ENCODE data around the gene FCHSD2.
"Not testable (repeated sequence)": the region's sequence is repeated elsewhere in the genome, so short reads cannot be mapped to it uniquely, and the experiment has no call there.

FCHSD2 gene

DNA sequence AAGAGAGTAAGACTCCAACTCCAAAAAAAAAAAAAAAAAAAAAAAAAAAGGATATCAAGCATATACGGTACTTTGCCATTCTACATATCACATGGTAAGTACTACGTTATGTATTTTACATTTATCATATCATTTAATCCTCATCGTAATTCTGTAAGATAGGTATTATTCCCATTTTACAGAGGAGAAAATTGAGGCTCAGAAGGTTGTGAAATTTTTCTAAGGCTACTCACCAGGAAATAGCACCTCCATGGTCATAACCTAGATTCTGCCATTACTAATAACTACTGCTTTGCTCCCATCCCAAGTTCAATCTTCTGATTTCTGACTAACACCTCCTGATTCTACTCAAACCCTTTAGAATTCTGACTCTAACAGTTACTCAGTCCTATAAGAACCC, 138.0 kb downstream of the FCHSD2 start:
- DNase-seq (ENCODE audit: low spot score), result no peak

GRCh38 chr11:73003088-73003487, 139.0 kb downstream of the FCHSD2 start:
- DNase-seq (ENCODE audit: low spot score), result no peak

- no peak for DNase-seq (ENCODE audit: low spot score)
These were observed 139.9 kb downstream of the FCHSD2 start for GRCh38 chr11:73002214-73002613.

- no peak for DNase-seq (ENCODE audit: low spot score)
These were observed 140.5 kb downstream of the FCHSD2 start for GRCh38 chr11:73001615-73002014.

GRCh38 chr11:72998676-72999075, 143.4 kb downstream of the FCHSD2 start:
- no peak for DNase-seq (ENCODE audit: low spot score)

- DNase-seq (ENCODE audit: low spot score), result no peak
These were observed 145.2 kb downstream of the FCHSD2 start for GRCh38 chr11:72996959-72997358.

DNA sequence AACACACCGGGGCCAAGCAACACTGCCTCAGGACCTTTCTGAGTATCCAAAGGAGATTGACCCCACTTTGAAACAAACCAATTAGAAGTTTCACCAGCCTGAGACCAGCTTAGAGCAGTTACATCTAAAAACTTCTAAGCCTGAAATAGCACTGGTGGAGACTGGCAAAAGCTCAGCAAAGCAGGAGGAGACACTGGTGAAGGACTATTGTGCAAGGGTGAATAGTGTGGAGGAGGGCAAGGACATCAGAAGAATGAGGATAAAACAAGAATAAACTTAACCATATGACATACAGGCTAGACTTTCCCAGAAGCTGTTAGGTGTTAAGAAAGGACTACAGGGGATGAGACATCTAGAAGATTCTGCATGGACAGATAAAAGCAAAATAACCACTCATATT, 152.4 kb downstream of the FCHSD2 start:
- DNase-seq (ENCODE audit: low spot score), result no peak

DNA sequence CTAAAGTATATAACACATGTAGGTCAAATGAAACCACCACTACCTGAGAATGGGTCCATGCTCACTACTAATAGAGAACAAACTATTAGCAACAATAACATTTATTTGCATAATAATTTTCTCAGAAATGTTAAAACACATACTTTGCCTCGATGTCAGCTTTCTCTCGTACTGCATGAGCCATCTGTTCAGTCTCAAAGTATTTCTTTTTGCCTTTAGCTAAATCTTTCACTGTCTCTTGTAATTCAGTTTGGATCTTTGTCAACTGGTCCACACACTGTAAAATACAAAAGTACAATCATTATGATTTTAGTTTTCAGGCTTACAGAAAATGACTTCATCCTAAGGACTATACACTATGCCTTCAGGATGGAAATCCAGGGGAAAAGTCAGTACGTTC, 153.3 kb downstream of the FCHSD2 start:
- DNase-seq (ENCODE audit: low spot score), result no peak

DNA sequence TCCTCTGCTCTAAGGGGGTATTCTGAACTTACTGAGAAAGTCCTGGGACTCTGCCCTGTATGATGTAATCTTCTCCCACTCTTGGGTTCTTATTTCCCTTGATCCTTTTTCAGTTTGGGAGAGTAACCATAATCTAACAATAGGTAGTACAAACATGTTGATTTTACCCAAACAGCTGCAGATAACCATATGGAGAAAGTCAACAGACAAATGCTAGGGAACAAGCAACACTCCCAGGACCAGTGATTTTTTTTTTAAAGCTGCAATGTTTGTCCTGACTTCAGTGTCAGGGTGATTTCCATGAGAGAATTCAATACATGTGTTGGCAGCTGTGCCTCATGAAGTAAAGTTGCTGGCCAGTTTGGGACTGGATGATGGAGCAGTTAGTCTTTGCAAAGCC, 156.5 kb downstream of the FCHSD2 start:
- DNase-seq (ENCODE audit: low spot score), result no peak

GRCh38 chr11:72984453-72985077, 157.6 kb downstream of the FCHSD2 start:
- DNase-seq (ENCODE audit: low spot score), result no peak

- no peak for DNase-seq (ENCODE audit: low spot score)
These were observed 158.6 kb downstream of the FCHSD2 start for GRCh38 chr11:72983560-72983959.

- no peak for DNase-seq (ENCODE audit: low spot score)
These were observed 160.0 kb downstream of the FCHSD2 start for GRCh38 chr11:72981971-72982685.

GRCh38 chr11:72981080-72981479, 161.0 kb downstream of the FCHSD2 start:
- no peak for DNase-seq (ENCODE audit: low spot score)

- DNase-seq (ENCODE audit: low spot score), result not testable (repeated sequence)
These were observed 164.3 kb downstream of the FCHSD2 start for GRCh38 chr11:72977782-72978181.

DNA sequence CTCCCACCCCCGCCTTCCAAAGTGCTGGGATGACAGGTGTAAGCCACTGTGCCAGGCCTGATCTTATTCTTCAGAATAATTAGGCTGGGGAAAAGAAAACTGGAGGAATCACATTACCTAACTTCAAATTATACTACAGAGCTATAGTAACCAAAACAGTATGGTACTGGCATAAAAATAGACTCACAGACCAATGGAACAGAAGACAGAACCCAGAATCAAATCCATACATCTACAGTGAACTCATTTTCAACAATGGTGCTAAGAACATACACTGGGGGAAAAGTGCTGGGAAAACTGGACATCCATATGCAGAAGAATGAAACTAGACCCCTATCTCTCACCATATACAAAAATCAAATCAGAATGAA, 165.6 kb downstream of the FCHSD2 start:
- not testable (repeated sequence) for DNase-seq (ENCODE audit: low spot score)

DNA sequence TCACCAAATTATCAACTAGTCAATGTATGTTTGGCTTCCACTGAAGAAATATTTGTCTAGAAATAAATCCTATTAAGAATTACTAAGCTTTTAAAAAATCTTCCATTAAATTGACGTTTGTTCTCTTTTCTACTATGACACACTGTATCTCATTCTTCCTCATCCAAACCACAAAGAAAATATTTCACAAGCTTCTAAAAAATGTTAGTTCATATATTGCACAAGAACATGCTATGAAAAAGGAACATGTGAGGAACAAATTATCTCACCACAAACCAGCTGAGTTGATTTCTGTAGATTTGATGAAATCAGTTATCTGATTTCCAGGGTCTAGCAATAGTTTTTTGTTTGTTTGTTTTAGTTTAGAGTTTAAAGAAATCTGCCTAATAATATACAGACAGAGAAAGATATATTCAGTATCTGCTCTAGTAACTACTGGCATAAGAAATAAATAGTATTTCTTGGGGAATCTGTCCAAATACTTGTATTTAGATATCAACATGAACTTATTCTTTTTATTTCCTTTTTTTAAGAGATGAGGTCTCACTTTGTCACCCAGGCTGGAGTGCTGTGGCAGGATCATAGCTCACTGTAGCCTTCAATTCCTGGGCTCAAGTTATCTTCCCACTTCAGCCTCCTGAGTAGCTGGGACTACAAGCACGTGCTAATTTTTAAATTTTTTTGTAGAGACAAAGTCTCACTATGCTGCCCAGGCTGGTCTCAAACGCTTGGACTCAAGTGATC, 166.2 kb downstream of the FCHSD2 start:
- DNase-seq (ENCODE audit: low spot score), result no peak

DNA sequence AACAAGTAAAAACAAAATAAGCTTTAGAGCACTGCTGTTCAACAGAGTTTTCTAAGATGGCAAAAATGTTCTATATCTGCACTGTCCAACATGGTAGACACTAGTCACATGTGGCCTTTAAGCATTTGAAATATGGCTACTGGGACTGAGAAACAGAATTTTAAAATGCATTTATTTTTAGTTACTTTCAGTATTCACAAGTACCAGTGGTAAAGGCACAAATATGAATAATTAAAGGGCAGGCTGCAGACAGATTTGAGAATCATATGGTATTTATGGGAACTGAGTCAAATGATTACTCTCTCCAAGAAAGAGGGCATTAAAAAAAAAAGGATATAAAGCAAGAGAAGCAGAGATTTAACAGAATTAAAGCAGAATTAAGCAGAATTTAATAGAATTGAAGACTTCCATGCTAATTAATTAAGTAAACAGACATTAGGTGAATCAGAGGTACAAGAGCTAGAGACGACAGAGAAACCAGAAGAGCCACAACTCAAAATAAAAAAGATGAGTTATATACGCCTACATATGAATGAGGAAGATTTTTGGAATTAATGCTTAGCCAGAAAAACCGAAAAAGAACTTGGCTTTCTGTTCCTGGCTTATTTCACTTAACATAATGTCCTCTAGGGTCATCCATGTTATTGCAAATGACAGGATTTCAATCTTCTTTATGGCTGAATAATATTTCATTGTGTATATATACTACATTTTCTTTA, 167.5 kb downstream of the FCHSD2 start:
- DNase-seq (ENCODE audit: low spot score), result no peak

- no peak for DNase-seq (ENCODE audit: low spot score)
These were observed 169.5 kb downstream of the FCHSD2 start for GRCh38 chr11:72972496-72973128.

DNA sequence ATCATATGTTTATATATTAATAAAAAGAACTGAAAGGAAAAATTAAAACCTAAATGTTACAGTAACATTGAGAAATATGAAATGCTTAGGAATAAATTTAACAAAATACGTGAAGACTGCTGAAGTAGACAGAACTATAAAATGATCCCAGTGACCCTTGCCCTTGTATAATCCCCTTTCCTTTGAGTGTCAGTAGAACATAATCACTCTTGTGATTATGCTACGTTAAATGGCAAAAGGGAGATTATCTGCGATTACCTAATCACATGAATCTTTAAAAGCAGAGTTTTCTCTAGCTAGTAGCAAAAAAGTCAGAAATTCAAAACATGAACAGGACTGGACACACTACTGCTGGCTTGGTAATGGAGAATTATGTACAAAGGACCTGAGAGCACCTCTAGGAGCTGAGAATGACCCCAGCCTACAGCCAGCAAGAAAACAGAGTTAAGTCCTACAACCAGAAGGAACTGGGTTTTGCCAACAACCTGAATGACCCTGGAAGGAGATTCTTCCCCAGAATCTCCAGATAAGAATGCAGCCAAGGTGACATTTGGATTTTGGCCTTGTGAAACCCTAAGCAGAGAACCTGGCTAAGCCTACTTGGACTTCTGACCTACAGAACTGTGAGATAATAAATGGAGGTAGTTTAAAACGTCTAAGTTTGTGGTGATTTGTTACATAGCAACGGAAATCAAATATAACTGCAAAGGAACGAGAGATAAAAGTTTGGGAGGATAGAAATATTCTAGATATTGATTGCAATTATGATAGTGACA, 170.7 kb downstream of the FCHSD2 start:
- no peak for DNase-seq (ENCODE audit: low spot score)

DNA sequence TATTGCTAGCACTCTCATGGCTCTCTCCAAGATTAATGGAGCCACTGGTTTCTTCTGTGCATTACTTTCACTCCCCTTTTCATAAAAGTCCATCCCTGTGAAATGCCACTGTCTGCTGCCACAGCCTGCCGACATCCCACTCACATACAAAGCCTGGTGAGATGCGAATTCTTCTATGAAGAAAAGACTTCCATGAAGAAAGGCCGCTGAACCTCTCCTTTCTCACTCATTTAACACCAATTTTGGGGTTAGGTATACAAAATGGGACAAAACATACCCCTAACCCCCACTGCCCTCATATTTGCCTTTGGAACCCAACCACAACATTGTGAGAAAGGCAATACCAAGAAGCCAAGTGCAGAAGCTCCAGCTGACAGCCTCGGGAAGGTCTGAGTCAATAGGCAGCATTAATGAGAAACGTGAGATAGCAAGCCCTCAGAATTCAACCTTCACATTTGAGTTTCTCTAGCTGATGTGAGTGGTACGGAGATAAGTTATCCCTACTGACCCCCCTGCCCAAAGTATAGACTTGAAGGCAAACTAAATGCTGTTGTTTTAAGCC, 171.5 kb downstream of the FCHSD2 start:
- DNase-seq (ENCODE audit: low spot score), result no peak

DNA sequence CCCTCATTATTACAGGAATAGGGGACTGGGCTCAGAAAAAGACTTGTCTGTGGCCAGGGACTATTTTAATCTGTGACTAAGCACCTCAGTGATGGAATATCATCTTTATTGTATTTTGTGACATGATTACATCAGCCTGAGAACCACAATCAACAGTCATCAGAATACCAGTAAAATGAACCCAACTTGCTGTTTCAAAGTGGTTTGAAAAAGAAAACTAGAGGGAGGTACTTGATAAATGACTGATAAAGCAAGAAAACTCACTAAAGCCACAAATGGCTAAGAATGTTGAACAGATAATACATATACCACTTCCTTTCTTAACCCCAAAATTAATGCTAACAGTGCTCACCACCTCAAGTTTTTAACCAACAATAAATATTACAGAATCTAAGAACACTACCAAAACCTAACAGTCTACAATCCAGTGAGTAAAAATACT, 172.2 kb downstream of the FCHSD2 start:
- peak; percentile 39 for DNase-seq (ENCODE audit: low spot score)
